HTR-8/SVneo (cell line): ENCODE data around the gene ARFRP1.
"Not testable (repeated sequence)": the region's sequence is repeated elsewhere in the genome, so short reads cannot be mapped to it uniquely, and the experiment has no call there.

Source experiments
- DNase-seq: peaks from one replicate; pipeline ENCODE4 v3.0.0; 2011; ENCODE audit warnings: low spot score, mixed read lengths; ENCODE audit not compliant: insufficient read length
- FAIRE-seq: peaks from 2 replicates; lab custom pipeline; 2011; peaks lifted over from hg19 to GRCh38; lab: Jason Lieb, UNC

Gene ARFRP1

GRCh38 chr20:63680857-63681608 is 26.7 kb downstream of the ARFRP1 start:
- FAIRE-seq (no peak), DNase-seq (no peak)

DNA sequence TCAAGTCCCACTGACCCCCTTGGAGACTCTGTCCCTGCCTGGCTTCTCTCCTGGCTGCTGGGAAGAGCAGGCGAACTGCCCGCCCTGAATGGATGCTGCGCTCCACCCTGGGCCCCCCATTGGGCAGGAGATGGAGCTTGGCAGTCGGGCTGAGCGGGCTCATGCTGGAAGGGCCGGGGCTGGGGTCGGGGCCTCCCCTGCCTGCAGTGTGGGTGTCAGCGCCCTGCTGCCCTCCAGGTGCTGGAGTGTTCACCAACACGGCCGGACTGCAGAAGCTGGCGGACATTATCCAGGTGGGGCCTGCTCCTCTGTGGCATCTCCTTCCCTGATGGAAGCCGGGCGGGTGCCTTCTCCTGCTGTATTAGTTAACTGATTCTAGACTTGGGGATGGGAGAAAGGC is 27.3 kb downstream of the ARFRP1 start:
- FAIRE-seq (peak; percentile 16), DNase-seq (no peak)

DNA sequence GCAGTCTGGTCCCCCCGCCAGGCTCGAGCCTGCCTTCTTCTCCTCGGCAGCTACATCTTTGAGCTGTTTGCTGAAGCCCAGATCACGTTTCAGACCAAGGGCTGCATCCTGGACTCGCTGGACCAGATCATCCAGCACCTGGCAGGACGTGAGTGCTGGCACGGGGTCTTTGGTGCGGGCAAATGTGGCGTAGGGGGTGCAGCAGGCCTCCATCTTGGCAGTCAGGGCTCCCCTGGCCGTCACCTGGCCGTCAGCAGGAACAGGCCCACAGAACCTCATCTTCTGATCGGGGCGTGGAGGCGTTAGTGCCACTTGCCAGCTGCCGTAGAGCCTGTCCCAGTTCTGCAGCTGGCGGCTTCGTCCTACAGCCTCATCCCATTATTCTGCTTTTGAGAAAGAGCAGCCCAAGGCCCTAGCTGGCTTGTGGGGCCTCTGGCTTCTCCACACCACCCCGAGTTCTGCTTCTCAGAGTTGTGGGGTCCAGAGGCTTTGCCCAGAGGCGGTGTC is 27.9 kb downstream of the ARFRP1 start:
- DNase-seq (no peak), FAIRE-seq (no peak)

- FAIRE-seq (peak; percentile 99), DNase-seq (no peak)
Measured at GRCh38 chr20:63678667-63679465, 28.9 kb downstream of the ARFRP1 start.

DNA sequence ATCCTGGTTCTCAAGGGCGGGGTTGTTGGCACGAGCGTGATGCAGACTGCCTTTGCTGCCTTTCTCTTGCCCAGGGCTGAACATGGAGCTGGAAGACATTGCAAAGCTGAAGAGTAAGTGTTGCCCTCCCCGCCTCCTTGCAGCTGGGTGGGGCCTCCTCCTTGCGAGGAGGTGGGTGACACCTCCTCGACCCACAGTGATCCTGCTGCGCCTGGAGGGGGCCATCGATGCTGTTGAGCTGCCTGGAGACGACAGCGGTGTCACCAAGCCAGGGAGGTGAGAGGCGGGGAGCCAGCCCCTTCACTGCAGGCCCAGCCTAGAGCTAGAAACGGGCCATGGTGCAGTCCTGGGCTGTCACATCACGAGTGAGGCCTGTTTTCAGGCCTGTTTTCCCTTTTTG is 29.7 kb downstream of the ARFRP1 start:
- no peak for FAIRE-seq
- no peak for DNase-seq

DNA sequence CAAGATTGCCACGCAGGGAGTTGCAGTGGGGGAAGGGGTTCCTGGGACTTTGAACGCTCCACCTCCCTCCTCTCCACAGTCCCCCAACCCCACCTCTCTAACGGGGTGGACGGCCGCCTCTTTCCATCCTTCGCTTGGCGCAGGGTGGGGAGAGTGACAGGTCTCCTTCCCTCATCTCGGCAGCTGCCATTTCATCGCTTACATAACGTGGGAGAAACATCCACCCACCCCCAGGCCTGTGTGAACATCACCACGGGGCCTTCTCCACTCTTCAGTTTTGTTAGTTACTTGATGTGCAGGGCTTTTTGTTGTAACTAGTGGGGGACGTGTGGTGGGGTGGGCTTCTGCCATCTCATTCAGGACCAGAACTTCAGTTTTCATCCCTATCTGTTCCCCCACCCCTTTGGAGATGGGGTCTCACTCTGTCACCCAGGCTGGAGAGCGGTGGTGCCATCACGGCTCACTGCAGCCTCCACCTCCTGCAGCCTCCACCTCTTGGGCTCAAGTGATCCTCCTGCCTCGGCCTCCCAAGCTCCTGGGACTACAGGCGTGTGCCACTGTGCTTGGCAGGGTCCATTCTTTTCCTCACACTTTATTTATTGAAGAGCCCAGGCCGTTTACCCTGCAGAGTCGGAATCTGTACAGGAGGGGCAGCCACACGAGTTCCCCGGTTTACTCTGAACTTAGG is 32.0 kb downstream of the ARFRP1 start:
- DNase-seq (no peak), FAIRE-seq (no peak)

GRCh38 chr20:63673951-63674350 is 33.8 kb downstream of the ARFRP1 start:
- peak; percentile 78 for FAIRE-seq
- no peak for DNase-seq

DNA sequence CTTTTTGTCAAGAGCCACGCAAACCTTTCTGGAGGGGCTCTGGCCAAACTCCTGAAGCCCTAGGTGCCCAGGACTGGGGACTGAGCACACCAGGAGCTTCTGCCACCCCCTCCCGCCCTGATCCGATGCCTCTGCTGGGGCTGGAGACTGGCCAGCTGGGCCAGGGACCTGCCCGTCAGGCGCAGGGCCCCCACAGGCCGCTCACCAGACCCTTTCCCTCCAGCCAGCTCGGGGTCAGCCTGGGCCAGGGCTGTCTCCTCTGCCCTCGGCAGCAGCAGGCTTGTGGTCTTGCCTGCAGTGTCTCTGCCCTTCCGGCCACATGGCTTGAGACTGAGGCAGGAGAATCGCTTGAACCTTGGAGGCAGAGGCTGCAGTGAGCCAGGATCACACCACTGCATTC is 35.1 kb downstream of the ARFRP1 start:
- FAIRE-seq (peak; percentile 59), DNase-seq (no peak)

DNA sequence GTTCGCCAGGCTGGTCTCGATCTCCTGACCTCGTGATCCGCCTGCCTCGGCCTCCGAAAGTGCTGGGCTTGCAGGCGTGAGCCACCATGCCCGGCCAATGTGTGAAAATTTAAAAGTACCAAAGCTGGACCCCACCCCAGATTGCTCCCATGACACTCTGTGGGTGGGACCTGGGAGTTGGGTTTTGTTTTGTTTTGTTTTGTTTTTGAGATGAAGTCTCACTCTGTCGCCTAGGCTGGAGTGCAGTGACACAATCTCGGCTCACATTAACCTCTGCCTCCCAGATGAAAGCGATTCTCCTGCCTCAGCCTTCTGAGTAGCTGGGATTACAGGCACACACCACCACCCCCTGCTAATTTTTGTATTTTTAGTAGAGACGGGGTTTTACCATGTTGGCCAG is 36.1 kb downstream of the ARFRP1 start:
- not testable (repeated sequence) for DNase-seq, FAIRE-seq

- FAIRE-seq, result no peak
- DNase-seq, result no peak
Measured at GRCh38 chr20:63668351-63668750, 39.4 kb downstream of the ARFRP1 start.

DNA sequence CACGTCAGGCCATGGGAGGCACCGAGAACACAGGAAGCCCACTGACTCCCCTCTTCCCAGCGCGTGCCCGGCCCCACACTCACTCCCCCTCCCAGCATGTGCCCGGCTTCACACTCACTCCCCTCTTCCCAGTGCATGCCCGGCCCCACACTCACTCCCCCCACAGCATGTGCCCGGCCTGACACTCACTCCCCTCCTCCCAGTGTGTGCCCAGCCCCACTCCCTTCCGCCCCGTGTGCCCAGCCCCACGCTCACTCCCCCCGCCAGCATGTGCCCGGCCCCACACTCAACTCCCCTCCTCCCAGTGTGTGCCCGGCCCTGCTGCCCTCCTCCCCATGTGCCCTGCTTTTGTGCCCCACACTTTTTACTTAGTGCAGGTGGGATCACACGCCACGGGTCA is 39.9 kb downstream of the ARFRP1 start:
- no peak for FAIRE-seq

GRCh38 chr20:63665708-63666107 is 42.1 kb downstream of the ARFRP1 start:
- FAIRE-seq (no peak), DNase-seq (no peak)

More for the DNA sequence above, 39.9 kb downstream of the ARFRP1 start:
- DNase-seq, result no peak

DNA sequence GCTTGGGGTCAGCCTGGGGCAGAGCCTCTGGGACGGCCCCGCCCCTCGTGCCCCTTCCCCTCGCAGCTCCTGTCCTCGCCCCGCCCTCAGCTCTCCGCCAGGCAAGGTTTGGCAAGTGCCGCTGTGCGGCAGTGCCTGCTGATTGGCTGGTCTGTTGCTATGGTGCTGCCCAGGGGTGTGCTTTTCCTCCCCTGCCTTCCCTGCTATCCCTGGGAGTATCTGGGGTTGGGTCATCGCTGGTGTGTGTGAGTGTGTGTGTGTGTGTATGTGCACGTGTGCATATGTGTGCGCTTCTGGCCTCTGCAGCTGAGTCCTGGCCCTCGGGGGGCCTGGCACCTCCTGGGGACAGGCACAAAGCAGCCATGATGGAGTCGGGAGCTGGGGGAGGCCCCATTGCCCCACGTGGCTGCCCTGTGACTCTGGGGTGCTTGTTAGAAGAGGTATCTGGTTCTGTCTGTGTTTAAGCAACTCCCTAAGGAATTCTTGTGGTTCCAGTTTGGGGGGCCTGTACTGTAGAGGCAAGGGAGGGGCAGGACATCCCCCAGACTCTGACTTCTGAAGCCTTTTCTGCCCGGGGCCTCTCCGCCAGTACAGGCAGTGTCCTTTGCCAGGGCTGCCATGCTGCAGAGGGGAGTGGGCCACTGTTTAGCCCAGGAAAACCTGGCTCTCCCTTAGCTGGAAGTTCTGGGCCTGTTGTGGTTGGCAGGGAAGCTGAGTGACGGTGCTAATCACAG is 42.7 kb downstream of the ARFRP1 start:
- FAIRE-seq, result peak; percentile 44
- DNase-seq, result no peak

- FAIRE-seq (no peak), DNase-seq (no peak)
Measured at GRCh38 chr20:63664143-63664851, 43.5 kb downstream of the ARFRP1 start.

DNA sequence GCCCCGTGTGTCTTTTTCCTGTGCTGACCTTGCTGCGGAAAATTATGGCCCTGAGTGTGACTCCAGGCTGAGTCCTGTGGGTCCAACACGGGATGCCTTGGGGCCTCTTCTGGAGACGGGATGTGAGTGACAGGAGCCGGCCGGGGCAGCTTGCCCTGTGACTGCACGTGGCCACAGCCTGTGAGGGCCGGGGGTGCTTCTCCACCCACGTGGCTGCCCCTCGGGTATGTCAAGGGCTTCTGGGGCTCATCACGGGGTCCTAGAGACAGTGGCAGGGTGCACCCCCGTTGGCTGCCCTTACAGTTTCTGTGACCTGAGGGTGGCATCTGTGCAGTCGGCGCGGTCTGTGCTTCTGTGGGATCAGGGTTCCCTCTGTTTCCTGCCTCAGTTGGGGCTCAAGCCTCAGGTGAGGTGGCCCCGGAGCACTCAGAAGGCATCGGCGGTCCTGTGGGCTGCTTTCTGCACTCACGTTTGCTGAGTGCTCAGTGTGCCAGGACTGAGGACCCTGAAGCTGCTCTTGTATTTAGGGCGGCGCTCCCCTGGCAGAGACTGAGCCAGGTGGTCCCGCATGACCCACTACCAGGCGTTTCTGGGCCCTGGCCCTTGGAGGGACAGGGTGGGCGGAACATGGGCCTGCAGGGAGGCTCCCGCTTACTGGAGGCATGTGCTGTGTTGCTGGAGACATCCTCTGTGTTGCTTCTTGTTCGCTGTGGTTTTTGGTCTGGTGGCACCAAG is 44.3 kb downstream of the ARFRP1 start:
- DNase-seq, result no peak
- FAIRE-seq, result no peak

- FAIRE-seq, result no peak
- DNase-seq, result no peak
Measured at GRCh38 chr20:63662813-63663189, 45.0 kb downstream of the ARFRP1 start.

GRCh38 chr20:63661959-63662812 is 45.6 kb downstream of the ARFRP1 start:
- no peak for DNase-seq
- no peak for FAIRE-seq

- no peak for DNase-seq
- no peak for FAIRE-seq
Measured at GRCh38 chr20:63661108-63661507, 46.7 kb downstream of the ARFRP1 start.
